ENCODE measurements around the gene TRMT112. TPM values are rescaled to one million over a fixed set of nuclear protein-coding genes. Genes with fewer than 3 reads are reported as not detected.

TRMT112 gene
- total RNA-seq, result 149 TPM

DNA sequence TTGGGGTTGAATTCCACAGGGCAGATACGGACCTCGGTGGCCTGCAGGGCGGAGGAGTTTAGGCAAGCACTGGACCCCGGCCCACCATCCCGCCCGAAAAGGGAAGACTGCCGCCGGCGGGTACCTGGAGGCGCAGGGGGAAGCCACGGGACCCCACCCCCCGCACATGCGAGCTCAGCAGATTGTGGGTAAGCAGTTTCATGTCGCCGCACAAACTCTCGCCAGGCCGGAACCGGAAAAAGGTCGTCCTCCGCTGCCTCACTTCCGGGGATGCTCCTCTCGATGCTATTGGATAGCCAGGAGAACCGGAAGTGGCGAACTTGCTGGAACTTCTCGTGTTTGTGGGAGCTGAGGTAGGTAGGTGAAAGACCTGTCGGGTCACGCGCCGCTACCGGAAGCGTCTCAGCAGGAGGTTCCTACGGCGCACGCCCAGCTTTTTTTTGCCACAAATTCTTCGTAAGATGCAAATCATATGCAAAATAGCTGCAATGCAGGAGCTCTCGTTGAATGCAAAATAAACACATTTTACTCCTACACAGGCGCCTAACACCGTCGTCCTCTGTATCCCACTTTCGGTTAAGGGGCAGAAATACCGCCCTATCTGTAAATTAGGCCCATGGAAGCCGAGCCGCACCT lies at the start of gene TRMT112:
TRMT112 (minus strand) TSS at position 235 of the 636 bp plus-strand sequence; CDS start at position 202, 33 bp downstream.
- ATAC-seq (peak; percentile 93), DNase-seq (ENCODE audit: low spot score) (peak; percentile 96)
- intact Hi-C loops (cut with DNase I), result no loop called here

DNA sequence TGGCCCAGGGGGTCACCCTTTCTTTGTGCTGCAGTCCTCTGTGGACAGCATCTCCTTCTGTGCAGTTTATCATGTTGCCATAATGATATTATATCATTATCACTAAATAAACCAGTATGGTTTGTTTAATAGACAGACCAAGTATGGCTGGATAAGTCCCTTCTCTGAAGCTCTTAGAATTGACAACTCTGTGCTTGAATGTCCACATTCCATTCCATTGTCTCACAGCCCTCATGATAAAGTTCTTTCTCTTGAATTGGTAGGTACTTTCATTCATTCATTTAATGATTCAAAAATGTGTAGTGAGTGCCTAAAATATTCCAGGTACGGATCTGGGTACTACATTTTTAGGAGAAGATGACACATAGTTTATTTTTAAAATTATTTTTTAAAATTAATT lies 49.4 kb upstream of the TRMT112 start:
- intact Hi-C loops (cut with DNase I), result no loop called here
- ATAC-seq, result no peak
- DNase-seq (ENCODE audit: low spot score), result no peak

GRCh38 chr11:64364911-64365310 lies 47.6 kb upstream of the TRMT112 start:
- intact Hi-C loops (cut with DNase I), result no loop called here
- DNase-seq (ENCODE audit: low spot score), result no peak
- no peak for ATAC-seq

DNA sequence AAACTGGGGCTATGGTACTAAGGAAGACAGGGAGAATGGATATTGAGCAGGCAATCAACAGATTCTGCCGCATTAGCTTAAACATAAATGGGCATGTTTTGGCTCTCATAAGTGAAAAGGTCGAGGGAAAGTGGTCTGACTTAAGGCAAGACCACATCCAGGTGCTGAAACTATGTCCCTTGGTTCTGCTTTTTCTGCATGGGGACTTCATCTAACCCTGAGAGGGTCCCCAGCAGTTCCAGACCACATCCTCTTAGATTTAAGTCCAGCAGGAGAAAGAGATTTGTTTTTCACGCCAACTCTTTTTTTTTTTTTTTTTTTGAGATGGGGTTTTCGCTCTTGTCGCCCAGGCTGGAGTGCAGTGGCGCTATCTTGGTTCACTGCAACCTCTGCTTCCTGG lies 47.1 kb upstream of the TRMT112 start:
- intact Hi-C loops (cut with DNase I), result no loop called here
- no peak for DNase-seq (ENCODE audit: low spot score)
- ATAC-seq, result no peak

GRCh38 chr11:64362339-64362738 lies 45.0 kb upstream of the TRMT112 start:
- intact Hi-C loops (cut with DNase I), result no loop called here
- ATAC-seq (no peak), DNase-seq (ENCODE audit: low spot score) (no peak)

- ATAC-seq (no peak), DNase-seq (ENCODE audit: low spot score) (no peak)
- intact Hi-C loops (cut with DNase I), result no loop called here
Measured at GRCh38 chr11:64361659-64362058, 44.3 kb upstream of the TRMT112 start.

DNA sequence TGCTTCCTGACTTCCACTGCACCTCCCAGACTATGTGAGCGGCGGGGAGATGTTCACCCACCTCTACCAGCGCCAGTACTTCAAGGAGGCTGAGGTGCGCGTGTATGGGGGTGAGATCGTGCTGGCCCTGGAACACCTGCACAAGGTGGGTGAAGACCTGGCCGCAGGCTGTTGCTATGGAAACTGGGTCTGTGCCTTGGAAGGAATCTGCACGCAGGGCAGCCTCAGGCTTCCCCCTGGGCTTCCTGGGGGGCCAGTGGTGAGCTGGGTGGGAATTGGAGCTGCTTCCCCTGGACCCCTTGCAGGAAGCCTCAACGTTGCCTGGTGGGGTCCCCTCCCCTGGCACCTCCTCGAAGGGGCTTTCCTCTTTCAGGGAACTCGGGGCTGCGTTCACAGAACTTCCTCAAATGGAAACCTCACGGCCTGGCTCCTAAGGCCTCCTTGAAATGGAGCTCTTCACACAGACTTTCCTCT lies 43.1 kb upstream of the TRMT112 start:
- intact Hi-C loops (cut with DNase I), result no loop called here
- DNase-seq (ENCODE audit: low spot score) (no peak), ATAC-seq (no peak)

DNA sequence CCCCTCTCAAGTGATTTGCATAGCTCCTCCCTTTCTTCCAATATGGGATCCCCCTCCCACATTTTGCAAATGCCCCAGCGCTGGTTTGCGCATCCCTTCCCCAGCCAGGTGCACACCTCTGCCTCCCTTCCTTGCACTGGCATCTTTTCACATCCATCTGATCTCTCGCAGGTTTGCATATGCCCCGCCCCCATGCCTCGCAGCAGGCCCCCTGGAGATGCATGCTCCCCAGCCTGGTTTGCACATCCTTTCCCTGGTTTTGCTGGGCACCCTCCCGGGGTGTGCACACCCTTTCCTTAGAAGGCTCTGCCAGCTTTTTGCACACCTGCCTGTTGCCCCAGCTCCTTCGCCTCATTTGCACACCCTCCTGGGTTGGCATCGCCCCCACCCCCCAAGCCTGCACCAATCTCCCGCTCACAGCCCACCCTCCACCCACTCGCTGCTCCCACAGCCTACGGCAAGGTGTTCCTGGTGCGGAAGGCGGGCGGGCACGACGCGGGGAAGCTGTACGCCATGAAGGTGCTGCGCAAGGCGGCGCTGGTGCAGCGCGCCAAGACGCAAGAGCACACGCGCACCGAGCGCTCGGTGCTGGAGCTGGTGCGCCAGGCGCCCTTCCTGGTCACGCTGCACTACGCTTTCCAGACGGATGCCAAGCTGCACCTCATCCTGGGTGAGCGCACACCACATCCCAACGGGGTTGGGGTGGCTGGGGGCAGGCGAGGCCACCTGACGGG lies 42.5 kb upstream of the TRMT112 start:
- intact Hi-C loops (cut with DNase I), result no loop called here
- DNase-seq (ENCODE audit: low spot score), result peak; percentile 64

DNA sequence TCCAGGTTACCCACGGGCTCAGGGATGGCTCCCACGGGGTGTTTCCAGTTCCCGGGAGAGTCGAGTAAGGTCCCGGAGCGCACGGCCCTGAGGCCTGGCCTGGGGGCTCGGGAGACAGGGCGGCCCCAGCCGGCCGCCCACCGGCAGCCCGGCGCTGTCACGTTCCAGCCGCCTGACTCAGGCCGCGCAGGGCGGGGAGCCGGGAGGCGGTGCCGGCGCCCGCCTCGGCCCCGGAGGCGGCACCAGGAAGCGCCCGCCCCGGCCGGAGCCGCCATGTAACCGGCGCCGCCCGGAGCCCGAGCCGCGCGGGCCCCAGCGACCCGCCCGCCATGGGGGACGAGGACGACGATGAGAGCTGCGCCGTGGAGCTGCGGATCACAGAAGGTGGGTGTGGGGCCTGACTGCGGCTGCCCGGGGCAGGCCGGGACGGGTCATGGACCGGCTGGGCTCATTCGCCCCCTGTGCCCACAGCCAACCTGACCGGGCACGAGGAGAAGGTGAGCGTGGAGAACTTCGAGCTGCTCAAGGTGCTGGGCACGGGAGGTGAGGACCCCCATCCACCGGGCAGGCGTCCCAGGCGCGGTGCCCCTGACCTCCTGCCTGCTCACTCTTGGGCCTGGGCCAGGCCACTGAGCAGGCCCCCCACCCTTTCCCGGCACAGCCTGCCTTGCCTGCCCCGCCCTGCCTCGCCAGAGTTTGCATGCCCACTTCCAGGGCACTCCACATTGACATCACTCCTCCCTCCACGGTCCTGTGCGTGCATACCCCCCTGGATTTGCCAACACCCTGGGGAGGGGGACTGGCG lies 41.8 kb upstream of the TRMT112 start, which contains the start of gene RPS6KA4:
RPS6KA4 (plus strand) TSS at position 256 of the 805 bp plus-strand sequence; CDS start at position 330, 74 bp downstream.
- intact Hi-C loops (cut with DNase I), result no loop called here
- ATAC-seq (peak; percentile 81), DNase-seq (ENCODE audit: low spot score) (peak; percentile 81)

More for the DNA sequence above, 42.5 kb upstream of the TRMT112 start:
- peak; percentile 3 for ATAC-seq

GRCh38 chr11:64358536-64358906 lies 41.2 kb upstream of the TRMT112 start:
- peak; percentile 11 for ATAC-seq

GRCh38 chr11:64357904-64358535 lies 40.7 kb upstream of the TRMT112 start:
- DNase-seq (ENCODE audit: low spot score), result peak; percentile 65
- peak; percentile 3 for ATAC-seq
- intact Hi-C loops (cut with DNase I), result no loop called here

More at GRCh38 chr11:64358536-64358906, 41.2 kb upstream of the TRMT112 start:
- DNase-seq (ENCODE audit: low spot score), result no peak
- intact Hi-C loops (cut with DNase I), result no loop called here

- no peak for ATAC-seq
- intact Hi-C loops (cut with DNase I), result no loop called here
- no peak for DNase-seq (ENCODE audit: low spot score)
Measured at GRCh38 chr11:64357446-64357845, 40.1 kb upstream of the TRMT112 start.

DNA sequence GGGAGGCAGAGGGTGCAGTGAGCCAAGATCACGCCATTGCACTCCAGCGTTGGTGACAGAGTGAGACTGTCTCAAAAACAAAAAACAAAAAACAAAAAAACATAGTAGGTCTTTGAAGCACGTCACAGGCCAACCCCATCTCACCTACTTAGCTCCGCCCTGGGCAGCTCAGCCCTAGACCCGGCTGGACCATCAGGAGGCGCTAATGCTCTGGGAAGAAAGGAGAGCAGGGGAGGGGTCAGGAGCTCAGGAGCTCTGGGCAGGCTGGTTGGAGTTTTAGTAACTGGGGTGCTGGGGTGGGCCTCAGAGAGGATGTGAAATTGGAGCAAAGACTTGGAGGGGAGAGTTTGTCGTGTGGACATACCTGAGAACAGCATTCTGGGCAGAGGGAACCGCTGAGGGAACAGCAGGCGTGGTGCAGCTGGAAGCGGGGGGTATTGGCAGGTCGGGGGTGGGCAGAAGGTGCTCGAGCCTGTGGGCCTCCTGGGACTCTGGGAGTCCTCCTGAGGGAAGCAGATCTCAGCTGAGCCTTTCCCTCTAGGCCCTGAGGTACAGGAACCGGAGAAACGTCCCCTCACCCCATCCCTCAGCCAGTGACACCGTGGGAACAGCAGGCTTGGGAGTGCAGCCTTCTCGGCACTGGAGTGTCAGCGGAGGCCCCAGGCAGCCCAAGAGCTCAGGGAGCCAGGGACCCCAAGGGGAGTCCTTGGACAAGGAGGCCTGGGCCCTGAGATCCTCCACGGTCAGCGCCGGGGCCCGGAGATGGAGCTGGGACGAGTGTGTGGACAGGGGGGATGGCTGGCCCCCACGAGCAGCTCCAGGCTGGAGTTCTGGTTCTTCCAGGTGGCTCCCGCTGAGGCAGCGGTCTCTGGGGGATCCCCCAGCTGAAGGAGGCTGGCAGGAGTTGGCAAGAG lies 39.4 kb upstream of the TRMT112 start:
- no peak for ATAC-seq

GRCh38 chr11:64355078-64355940 lies 38.0 kb upstream of the TRMT112 start:
- DNase-seq (ENCODE audit: low spot score) (peak; percentile 84), ATAC-seq (peak; percentile 65)
- intact Hi-C loops (cut with DNase I), result no loop called here

More for the DNA sequence above, 39.4 kb upstream of the TRMT112 start:
- no peak for DNase-seq (ENCODE audit: low spot score)
- intact Hi-C loops (cut with DNase I), result no loop called here

GRCh38 chr11:64353715-64354506 lies 36.6 kb upstream of the TRMT112 start:
- intact Hi-C loops (cut with DNase I), result no loop called here
- DNase-seq (ENCODE audit: low spot score) (no peak), ATAC-seq (no peak)

- ATAC-seq, result no peak
- DNase-seq (ENCODE audit: low spot score), result no peak
- intact Hi-C loops (cut with DNase I), result no loop called here
Measured at GRCh38 chr11:64352995-64353714, 35.8 kb upstream of the TRMT112 start.
